Endothelial cell of umbilical vein (primary cell): ENCODE measurements around the gene NOTCH2.

Experiments used
- CTCF ChIP-seq, 2 donors: IDR thresholded peaks; 1 replicate in 1 of 2; 2 replicates in 1 of 2; pipeline ENCODE4 v1.5.1; 2011; ENCODE audit warnings: low read length in 2 of 2, mild to moderate bottlenecking in 2 of 2, moderate library complexity in 2 of 2, control low read depth in 1 of 2, inconsistent platforms in 1 of 2, low read depth in 1 of 2; ENCODE audit not compliant: insufficient read depth in 1 of 2; ENCODE audit errors: extremely low read depth in 1 of 2
- FOS ChIP-seq: IDR thresholded peaks from 2 replicates; pipeline ENCODE4 v1.6.1; 2011; ENCODE audit warnings: mild to moderate bottlenecking, low read length, moderate library complexity, borderline replicate concordance; ENCODE audit not compliant: insufficient read depth
- GATA2 ChIP-seq: IDR thresholded peaks from 2 replicates; pipeline ENCODE4 v1.7.0; 2011; ENCODE audit warnings: low read depth, mild to moderate bottlenecking, moderate library complexity, mixed read lengths, low read length; ENCODE audit not compliant: insufficient read length, insufficient read depth
- JUN ChIP-seq: IDR thresholded peaks from 2 replicates; pipeline ENCODE4 v1.6.1; 2011; ENCODE audit warnings: borderline replicate concordance, low read depth; ENCODE audit not compliant: insufficient read length, insufficient read depth
- POLR2A ChIP-seq: IDR thresholded peaks from 2 replicates; pipeline ENCODE4 v1.6.1; 2012; ENCODE audit warnings: low read depth, mild to moderate bottlenecking, control low read depth, low read length
- POLR2AphosphoS5 ChIP-seq: IDR thresholded peaks from 2 replicates; pipeline ENCODE4 v1.6.1; 2012; ENCODE audit warnings: low read depth, mild to moderate bottlenecking, control low read depth, low read length, moderate library complexity; ENCODE audit not compliant: insufficient read depth

DNA sequence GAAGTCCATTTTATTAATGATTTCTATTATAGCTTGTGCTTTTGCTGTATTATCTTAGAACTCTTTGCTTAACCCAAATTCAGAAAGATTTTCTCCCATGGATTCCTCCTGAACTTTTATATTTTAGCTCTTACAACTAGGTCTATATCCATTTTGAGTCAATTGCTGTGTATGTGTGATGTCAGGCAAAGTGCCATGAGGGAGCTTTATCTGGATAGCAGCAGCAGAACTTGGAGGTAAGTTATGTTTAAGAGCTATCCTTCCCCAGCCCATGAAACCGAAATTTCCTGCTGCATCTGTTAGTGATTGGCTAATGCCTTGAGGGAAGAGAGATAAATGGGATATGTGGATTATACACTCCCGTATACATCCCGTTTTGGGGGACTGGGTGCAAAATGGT, 203.0 kb downstream of the NOTCH2 start:
- TF ChIP-seq CTCF (IDR thresholded peaks at IDR 0.05; ENCODE audit: extremely low read depth in 1 of 2, insufficient read depth in 1 of 2, low read depth in 1 of 2, low read length in 2 of 2), result no peak
- no peak for TF ChIP-seq FOS
- no peak for TF ChIP-seq POLR2AphosphoS5
- TF ChIP-seq JUN, result no peak
- TF ChIP-seq POLR2A, result no peak
- no peak for TF ChIP-seq GATA2
